Activated CD8-positive, alpha-beta memory T cell treated with anti-CD3 and anti-CD28 coated beads for 24 hours (primary cell): ENCODE data around the gene SLC8A1.

Experiments used
- DNase-seq: peaks from one replicate; pipeline ENCODE4 v3.0.0-alpha.2; 2020

SLC8A1 gene

GRCh38 chr2:40348038-40348437 is 103.9 kb downstream of the SLC8A1 start:
- no peak for DNase-seq

- no peak for DNase-seq
Measured at GRCh38 chr2:40346535-40347354, 105.1 kb downstream of the SLC8A1 start.

- no peak for DNase-seq
Measured at GRCh38 chr2:40344364-40344763, 107.5 kb downstream of the SLC8A1 start.

- DNase-seq: no peak
Measured at GRCh38 chr2:40343902-40344301, 108.0 kb downstream of the SLC8A1 start.

GRCh38 chr2:40341198-40341597 is 110.7 kb downstream of the SLC8A1 start:
- DNase-seq: no peak

- no peak for DNase-seq
Measured at GRCh38 chr2:40339026-40339425, 112.9 kb downstream of the SLC8A1 start.

- DNase-seq: no peak
Measured at GRCh38 chr2:40332191-40332826, 119.6 kb downstream of the SLC8A1 start.

GRCh38 chr2:40330096-40330495 is 121.8 kb downstream of the SLC8A1 start:
- DNase-seq: no peak

GRCh38 chr2:40329739-40330030 is 122.2 kb downstream of the SLC8A1 start:
- no peak for DNase-seq

- DNase-seq: no peak
Measured at GRCh38 chr2:40325116-40325515, 126.8 kb downstream of the SLC8A1 start.

GRCh38 chr2:40324656-40325055 is 127.2 kb downstream of the SLC8A1 start:
- no peak for DNase-seq

- DNase-seq: no peak
Measured at GRCh38 chr2:40321822-40322221, 130.1 kb downstream of the SLC8A1 start.

- DNase-seq: no peak
Measured at GRCh38 chr2:40321016-40321623, 130.8 kb downstream of the SLC8A1 start.

- DNase-seq: no peak
Measured at GRCh38 chr2:40318921-40319320, 133.0 kb downstream of the SLC8A1 start.

GRCh38 chr2:40317761-40318160 is 134.1 kb downstream of the SLC8A1 start:
- DNase-seq: no peak

- no peak for DNase-seq
Measured at GRCh38 chr2:40317046-40317445, 134.8 kb downstream of the SLC8A1 start.

GRCh38 chr2:40316620-40317019 is 135.3 kb downstream of the SLC8A1 start:
- DNase-seq: no peak

- no peak for DNase-seq
Measured at GRCh38 chr2:40315683-40316082, 136.2 kb downstream of the SLC8A1 start.

GRCh38 chr2:40311026-40311425 is 140.9 kb downstream of the SLC8A1 start:
- DNase-seq: no peak

GRCh38 chr2:40310303-40310702 is 141.6 kb downstream of the SLC8A1 start:
- DNase-seq: no peak

GRCh38 chr2:40304340-40304739 is 147.6 kb downstream of the SLC8A1 start:
- DNase-seq: no peak

- DNase-seq: no peak
Measured at GRCh38 chr2:40303746-40304145, 148.1 kb downstream of the SLC8A1 start.

GRCh38 chr2:40302751-40303325 is 149.1 kb downstream of the SLC8A1 start:
- DNase-seq: no peak

GRCh38 chr2:40300391-40300790 is 151.5 kb downstream of the SLC8A1 start:
- DNase-seq: no peak
